NCI-H2081 treated with DMSO at 0.1 percent for 48 hours (cell line): ENCODE data around the gene ARHGAP42.

ENCODE experiments used
- DNase-seq: peaks from one replicate; lab custom pipeline; 2025; lab: John Stamatoyannopoulos, UW

The ARHGAP42 gene

GRCh38 chr11:100800202-100800601 is 113.1 kb downstream of the ARHGAP42 start:
- no peak for DNase-seq

GRCh38 chr11:100801225-100801999 is 114.3 kb downstream of the ARHGAP42 start:
- DNase-seq: no peak

GRCh38 chr11:100805506-100806199 is 118.6 kb downstream of the ARHGAP42 start:
- no peak for DNase-seq

GRCh38 chr11:100806296-100806695 is 119.2 kb downstream of the ARHGAP42 start:
- no peak for DNase-seq

- no peak for DNase-seq
Observed at GRCh38 chr11:100808904-100809491, 121.9 kb downstream of the ARHGAP42 start.

- DNase-seq: no peak
Observed at GRCh38 chr11:100810146-100810545, 123.1 kb downstream of the ARHGAP42 start.

GRCh38 chr11:100810666-100811065 is 123.6 kb downstream of the ARHGAP42 start:
- DNase-seq: no peak

GRCh38 chr11:100812517-100812916 is 125.4 kb downstream of the ARHGAP42 start:
- no peak for DNase-seq

GRCh38 chr11:100815787-100816330 is 128.8 kb downstream of the ARHGAP42 start:
- no peak for DNase-seq

GRCh38 chr11:100816823-100817222 is 129.7 kb downstream of the ARHGAP42 start:
- DNase-seq: no peak

GRCh38 chr11:100817620-100818019 is 130.5 kb downstream of the ARHGAP42 start:
- no peak for DNase-seq

- DNase-seq: no peak
Observed at GRCh38 chr11:100820621-100821020, 133.5 kb downstream of the ARHGAP42 start.

GRCh38 chr11:100821198-100821597 is 134.1 kb downstream of the ARHGAP42 start:
- DNase-seq: no peak

- no peak for DNase-seq
Observed at GRCh38 chr11:100823360-100823759, 136.3 kb downstream of the ARHGAP42 start.

- DNase-seq: no peak
Observed at GRCh38 chr11:100824041-100824809, 137.1 kb downstream of the ARHGAP42 start.

GRCh38 chr11:100825626-100826025 is 138.5 kb downstream of the ARHGAP42 start:
- DNase-seq: no peak

- peak; percentile 45 for DNase-seq
Observed at GRCh38 chr11:100827934-100828661, 141.0 kb downstream of the ARHGAP42 start.

- no peak for DNase-seq
Observed at GRCh38 chr11:100830274-100830673, 143.2 kb downstream of the ARHGAP42 start.

GRCh38 chr11:100830978-100831732 is 144.1 kb downstream of the ARHGAP42 start:
- no peak for DNase-seq

- DNase-seq: no peak
Observed at GRCh38 chr11:100831929-100832494, 144.9 kb downstream of the ARHGAP42 start.
